Measurements from ENCODE around the gene IFNA16.
A peak's percentile ranks its signal among the peaks of the same experiment; 100 is the strongest.
"Not testable (repeated sequence)": the region's sequence is repeated elsewhere in the genome, so short reads cannot be mapped to it uniquely, and the experiment has no call there.

Gene IFNA16

GRCh38 chr9:21210311-21210710 lies 6.8 kb downstream of the IFNA16 start:
- no peak for DNase-seq (ENCODE audit: extremely low read depth, low read depth)

GRCh38 chr9:21207043-21207442 lies 10.1 kb downstream of the IFNA16 start, which contains the start of gene IFNA10:
TSS of gene IFNA10 (minus strand) at chr9:21207143. CDS start at chr9:21207097, 46 bp downstream.
- DNase-seq (ENCODE audit: extremely low read depth, low read depth), result not testable (repeated sequence)

More at GRCh38 chr9:21210311-21210710, 6.8 kb downstream of the IFNA16 start:
- TF ChIP-seq, protein P1, sequence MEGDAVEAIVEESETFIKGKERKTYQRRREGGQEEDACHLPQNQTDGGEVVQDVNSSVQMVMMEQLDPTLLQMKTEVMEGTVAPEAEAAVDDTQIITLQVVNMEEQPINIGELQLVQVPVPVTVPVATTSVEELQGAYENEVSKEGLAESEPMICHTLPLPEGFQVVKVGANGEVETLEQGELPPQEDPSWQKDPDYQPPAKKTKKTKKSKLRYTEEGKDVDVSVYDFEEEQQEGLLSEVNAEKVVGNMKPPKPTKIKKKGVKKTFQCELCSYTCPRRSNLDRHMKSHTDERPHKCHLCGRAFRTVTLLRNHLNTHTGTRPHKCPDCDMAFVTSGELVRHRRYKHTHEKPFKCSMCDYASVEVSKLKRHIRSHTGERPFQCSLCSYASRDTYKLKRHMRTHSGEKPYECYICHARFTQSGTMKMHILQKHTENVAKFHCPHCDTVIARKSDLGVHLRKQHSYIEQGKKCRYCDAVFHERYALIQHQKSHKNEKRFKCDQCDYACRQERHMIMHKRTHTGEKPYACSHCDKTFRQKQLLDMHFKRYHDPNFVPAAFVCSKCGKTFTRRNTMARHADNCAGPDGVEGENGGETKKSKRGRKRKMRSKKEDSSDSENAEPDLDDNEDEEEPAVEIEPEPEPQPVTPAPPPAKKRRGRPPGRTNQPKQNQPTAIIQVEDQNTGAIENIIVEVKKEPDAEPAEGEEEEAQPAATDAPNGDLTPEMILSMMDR (IDR thresholded peaks at IDR 0.05; ENCODE audit: low read depth, low read length), result no peak

- TF ChIP-seq, protein P1 (IDR thresholded peaks at IDR 0.05; ENCODE audit: low read depth, low read length), result no peak
- no peak for DNase-seq (ENCODE audit: extremely low read depth, low read depth)
Observed at GRCh38 chr9:21205204-21205603, 11.9 kb downstream of the IFNA16 start.

DNA sequence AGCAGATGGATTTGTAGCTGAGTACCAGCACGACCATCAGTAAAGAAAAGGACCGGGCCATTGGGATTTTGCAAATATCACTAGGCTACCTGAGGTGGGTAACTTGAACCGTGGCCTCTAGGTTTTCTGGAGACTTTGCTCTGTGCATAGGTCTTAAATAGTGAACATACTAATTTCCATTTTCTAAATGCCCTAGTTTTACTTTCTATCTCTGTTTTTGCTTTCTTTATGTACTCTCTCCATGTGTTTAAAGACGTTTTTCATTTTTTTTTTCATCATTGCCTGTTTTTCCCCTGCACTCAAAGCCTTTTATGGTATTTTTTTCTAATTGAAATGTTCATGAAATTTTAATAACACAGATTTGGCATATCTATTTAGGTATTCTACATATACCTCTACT lies 15.0 kb downstream of the IFNA16 start, which contains the start of gene IFNA7:
Gene IFNA7 (minus strand): TSS at position 101 of the 400 bp plus-strand sequence. CDS start 40 bp downstream, at position 61.
- DNase-seq (ENCODE audit: extremely low read depth, low read depth), result not testable (repeated sequence)

DNA sequence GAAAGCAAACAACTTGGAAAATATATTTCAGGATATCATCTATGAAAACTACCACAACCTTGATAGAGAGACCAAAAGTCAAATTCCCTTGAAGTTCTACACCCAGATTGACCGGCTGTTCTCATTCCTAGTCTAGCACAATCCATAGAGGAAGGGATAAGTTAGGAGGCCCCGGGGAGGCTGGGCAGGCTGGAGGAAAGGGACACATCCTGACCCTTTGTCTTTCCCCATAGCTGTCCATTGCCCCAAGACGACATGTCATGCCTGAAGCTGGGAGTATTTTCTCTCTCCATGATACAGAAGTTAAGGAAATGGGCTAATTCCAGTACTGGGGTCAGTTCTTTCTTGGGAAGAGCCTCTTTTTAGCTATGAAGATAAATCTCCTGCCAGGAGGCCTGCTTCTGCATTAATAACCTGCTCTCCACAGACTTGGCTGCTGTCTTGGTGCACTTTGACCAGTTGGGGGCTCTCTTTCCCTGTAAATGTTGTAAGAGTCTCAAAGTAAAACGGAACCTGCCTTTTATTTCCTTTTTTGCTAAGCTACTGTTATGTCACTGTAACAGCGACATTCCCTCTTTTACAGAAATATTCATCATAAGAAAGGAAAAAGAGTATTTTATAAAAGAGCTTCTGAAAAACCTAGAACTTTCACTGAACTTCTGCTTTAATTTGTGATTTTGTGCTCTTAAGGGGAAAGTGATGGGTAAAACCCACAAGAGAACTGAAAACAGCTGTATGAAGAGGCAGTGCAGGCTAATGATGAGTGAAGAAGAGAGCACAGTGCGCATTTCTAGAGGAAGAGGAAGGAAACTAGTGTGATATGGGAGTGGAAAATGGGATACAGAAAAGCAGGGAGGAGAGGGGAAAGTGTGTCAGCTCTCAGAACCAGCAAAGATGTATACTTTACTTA lies 22.0 kb downstream of the IFNA16 start:
- DNase-seq (ENCODE audit: extremely low read depth, low read depth), result not testable (repeated sequence)
- TF ChIP-seq, protein P1 (IDR thresholded peaks at IDR 0.05; ENCODE audit: low read depth, low read length), result peak; percentile 45

GRCh38 chr9:21187487-21187886 lies 29.6 kb downstream of the IFNA16 start, which contains the start of gene IFNA4:
TSS of gene IFNA4 (minus strand) at chr9:21187587. CDS start at chr9:21187531, 56 bp downstream.
- not testable (repeated sequence) for DNase-seq (ENCODE audit: extremely low read depth, low read depth)

DNA sequence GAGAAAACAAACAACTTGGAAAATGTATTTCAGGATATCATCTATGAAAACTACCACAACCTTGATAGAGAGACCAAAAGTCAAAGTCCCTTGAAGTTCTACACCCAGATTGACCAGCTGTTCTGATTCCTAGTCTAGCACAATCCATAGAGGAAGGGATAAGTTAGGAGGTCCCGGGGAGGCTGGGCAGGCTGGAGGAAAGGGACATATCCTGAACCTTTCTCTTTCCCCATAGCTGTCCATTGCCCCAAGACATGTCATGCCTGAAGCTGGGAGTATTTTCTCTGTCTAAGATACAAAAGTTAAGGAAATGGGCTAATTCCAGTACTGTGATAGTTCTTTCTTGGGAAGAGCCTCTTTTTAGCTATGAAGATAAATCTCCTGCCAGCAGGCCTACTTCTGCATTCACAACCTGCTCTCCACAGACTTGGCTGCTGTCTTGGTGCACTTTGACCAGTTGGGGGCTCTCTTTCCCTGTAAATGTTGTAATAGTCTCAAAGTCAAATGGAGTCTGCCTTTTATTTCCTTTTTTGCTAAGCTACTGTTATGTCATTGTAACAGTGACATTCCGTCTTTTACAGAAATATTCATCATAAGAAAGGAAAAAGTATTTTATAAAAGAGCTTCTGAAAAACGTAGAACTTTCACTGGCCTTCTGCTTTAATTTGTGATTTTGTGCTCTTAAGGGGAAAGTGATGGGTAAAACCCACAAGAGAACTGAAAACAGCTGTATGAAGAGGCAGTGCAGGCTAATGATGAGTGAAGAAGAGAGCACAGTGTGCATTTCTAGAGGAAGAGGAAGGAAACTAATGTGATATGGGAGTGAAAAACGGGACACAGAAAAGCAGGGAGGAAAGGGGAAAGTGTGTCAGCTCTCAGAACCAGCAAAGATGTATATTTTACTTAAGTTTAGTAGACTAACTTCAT lies 34.0 kb downstream of the IFNA16 start:
- TF ChIP-seq, protein P1 (IDR thresholded peaks at IDR 0.05; ENCODE audit: low read depth, low read length), result peak; percentile 27
- not testable (repeated sequence) for DNase-seq (ENCODE audit: extremely low read depth, low read depth)

DNA sequence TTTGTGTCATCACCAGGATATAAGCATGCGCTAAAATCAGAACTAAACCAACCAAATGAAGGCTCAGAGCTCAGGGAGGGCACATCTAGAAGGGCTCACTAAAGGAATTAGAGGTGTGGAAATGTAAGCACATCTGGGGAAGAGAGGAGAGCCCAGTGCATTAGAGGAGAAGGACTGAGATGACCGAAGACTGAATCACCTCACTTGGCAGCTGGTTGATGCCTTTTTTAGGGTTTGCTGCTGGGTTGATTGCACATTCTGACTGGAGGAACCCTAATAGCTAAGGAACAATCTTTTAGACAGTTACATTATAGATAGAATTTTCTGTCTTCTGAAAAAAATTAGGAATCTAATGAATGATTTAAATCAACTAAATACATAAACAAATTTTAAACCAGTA lies 42.4 kb downstream of the IFNA16 start:
- TF ChIP-seq, protein P1 (IDR thresholded peaks at IDR 0.05; ENCODE audit: low read depth, low read length), result no peak
- DNase-seq (ENCODE audit: extremely low read depth, low read depth), result no peak

All from AG09319 (cell line).